WTC11 (cell line): ENCODE measurements around the gene KDM4B. TPM values are rescaled to one million over a fixed set of nuclear protein-coding genes. Genes with fewer than 3 reads are reported as not detected.
"Not testable (repeated sequence)": the region's sequence is repeated elsewhere in the genome, so short reads cannot be mapped to it uniquely, and the experiment has no call there.

ENCODE experiments used
- ATAC-seq: fragments of 200-7000 bp; cut with Tn5 transposase; 2 replicates; pipeline ENCODE4 v1.10.0; 2021; ENCODE audit warnings: mild to moderate bottlenecking, moderate library complexity
- CTCF ChIA-PET: fragments of 300-600 bp; sonication (Branson Sonifier 250); formaldehyde crosslinking; loops from one replicate; lab custom pipeline; 2021; ENCODE audit warnings: antibody characterized with exemption; lab: Charles Lee
- POLR2A ChIA-PET: fragments of 350-600 bp; sonication (Branson Sonifier 250); formaldehyde crosslinking; loops from one replicate; lab custom pipeline; 2021; ENCODE audit warnings: antibody characterized with exemption; lab: Charles Lee
- DNase-seq: peaks from one replicate; pipeline ENCODE4 v3.0.0; 2021; ENCODE audit warnings: low spot score
- H3K27ac Mint-ChIP-seq: 2 replicates; pipeline ENCODE4 v1.8.0; 2021; ENCODE audit warnings: mixed read lengths
- H3K27me3 Mint-ChIP-seq: 2 replicates; pipeline ENCODE4 v1.8.0; 2021; ENCODE audit warnings: low read depth, mild to moderate bottlenecking, moderate library complexity, mixed read lengths
- H3K36me3 Mint-ChIP-seq: 2 replicates; pipeline ENCODE4 v1.8.0; 2021; ENCODE audit warnings: mixed read lengths
- H3K4me1 Mint-ChIP-seq: 2 replicates; pipeline ENCODE4 v1.8.0; 2022; ENCODE audit warnings: mixed read lengths
- H3K4me3 Mint-ChIP-seq: 2 replicates; pipeline ENCODE4 v1.8.0; 2021; ENCODE audit warnings: mild to moderate bottlenecking, moderate library complexity, mixed read lengths
- H3K9me3 Mint-ChIP-seq: 2 replicates; pipeline ENCODE4 v1.8.0; 2021; ENCODE audit warnings: mixed read lengths
- CREB1 ChIP-seq: sonication (generic); formaldehyde crosslinking; IDR thresholded peaks from 2 replicates; pipeline ENCODE4 v1.8.0; 2023; ENCODE audit warnings: mild to moderate bottlenecking, missing genetic modification reagents
- GRHL2 ChIP-seq: fragments of 250-450 bp; sonication (Bioruptor Pico); IDR thresholded peaks from 2 replicates; pipeline ENCODE4 v1.8.0; 2022; ENCODE audit warnings: mild to moderate bottlenecking, moderate library complexity; ENCODE audit not compliant: insufficient replicate concordance, severe bottlenecking
- IRF2 ChIP-seq: sonication (generic); formaldehyde crosslinking; IDR thresholded peaks from 2 replicates; pipeline ENCODE4 v1.8.0; 2022; ENCODE audit warnings: low read depth, missing genetic modification reagents, borderline replicate concordance
- MYBL2 ChIP-seq: sonication (generic); formaldehyde crosslinking; IDR thresholded peaks from 2 replicates; pipeline ENCODE4 v1.8.1; 2023; ENCODE audit warnings: mild to moderate bottlenecking, moderate library complexity, missing genetic modification reagents
- NFE2L1 ChIP-seq: sonication (generic); formaldehyde crosslinking; IDR thresholded peaks from 2 replicates; pipeline ENCODE4 v1.8.1; 2023; ENCODE audit warnings: missing genetic modification reagents
- NR2C2 ChIP-seq: sonication (generic); formaldehyde crosslinking; IDR thresholded peaks from 2 replicates; pipeline ENCODE4 v1.8.0; 2022; ENCODE audit warnings: mild to moderate bottlenecking, missing genetic modification reagents
- NR3C1 ChIP-seq: sonication (generic); formaldehyde crosslinking; conservative IDR thresholded peaks from 2 replicates; pipeline ENCODE4 v1.8.1; 2023; ENCODE audit warnings: low read depth, mild to moderate bottlenecking, missing genetic modification reagents
- SMAD3 ChIP-seq: sonication (generic); formaldehyde crosslinking; IDR thresholded peaks from 2 replicates; pipeline ENCODE4 v1.8.0; 2022; ENCODE audit warnings: missing genetic modification reagents, mild to moderate bottlenecking, borderline replicate concordance
- ZNF121 ChIP-seq: sonication (generic); formaldehyde crosslinking; IDR thresholded peaks from 2 replicates; pipeline ENCODE4 v1.8.0; 2023; ENCODE audit warnings: missing genetic modification reagents
- ZNF396 ChIP-seq: fragments of 250-450 bp; sonication (Bioruptor Pico); IDR thresholded peaks from 2 replicates; pipeline ENCODE4 v1.8.0; 2021; ENCODE audit warnings: mild to moderate bottlenecking, moderate library complexity, borderline replicate concordance
- total RNA-seq: library from RNA; stranded (reverse); gene quantifications from 3 replicates; pipeline ENCODE4 v1.2.3, GENCODE V29; 2021
- TF ChIP-seq, protein P1 (sequence below): fragments of 250-450 bp; sonication (Bioruptor Pico); IDR thresholded peaks from 2 replicates; pipeline ENCODE4 v1.8.0; 2021; ENCODE audit warnings: mild to moderate bottlenecking
- TF ChIP-seq, protein P2 (sequence below): sonication (generic); formaldehyde crosslinking; IDR thresholded peaks from 2 replicates; pipeline ENCODE4 v1.8.1; 2023; ENCODE audit warnings: mild to moderate bottlenecking, missing genetic modification reagents, moderate library complexity
- TF ChIP-seq, protein P3 (sequence below): sonication (generic); formaldehyde crosslinking; IDR thresholded peaks from 2 replicates; pipeline ENCODE4 v1.8.1; 2022; ENCODE audit warnings: mild to moderate bottlenecking, missing genetic modification reagents, moderate library complexity, borderline replicate concordance
- TF ChIP-seq, protein P4 (sequence below): fragments of 250-450 bp; sonication (Bioruptor Pico); IDR thresholded peaks from 2 replicates; pipeline ENCODE4 v1.9.0; 2021; ENCODE audit warnings: mild to moderate bottlenecking, borderline replicate concordance
- TF ChIP-seq, protein P5 (sequence below): fragments of 250-450 bp; sonication (Bioruptor Pico); IDR thresholded peaks from 2 replicates; pipeline ENCODE4 v2.1.2; 2022; ENCODE audit warnings: mild to moderate bottlenecking, moderate library complexity
- TF ChIP-seq, protein P6 (sequence below): sonication (generic); formaldehyde crosslinking; IDR thresholded peaks from 2 replicates; pipeline ENCODE4 v1.8.0; 2023; ENCODE audit warnings: missing genetic modification reagents, mild to moderate bottlenecking, borderline replicate concordance
- TF ChIP-seq, protein P7 (sequence below): sonication (generic); formaldehyde crosslinking; IDR thresholded peaks from 2 replicates; pipeline ENCODE4 v1.8.1; 2022; ENCODE audit warnings: low read depth, missing genetic modification reagents, borderline replicate concordance

Gene KDM4B
- total RNA-seq, 1 experiment from 2014 or later, result 43.2 TPM

DNA sequence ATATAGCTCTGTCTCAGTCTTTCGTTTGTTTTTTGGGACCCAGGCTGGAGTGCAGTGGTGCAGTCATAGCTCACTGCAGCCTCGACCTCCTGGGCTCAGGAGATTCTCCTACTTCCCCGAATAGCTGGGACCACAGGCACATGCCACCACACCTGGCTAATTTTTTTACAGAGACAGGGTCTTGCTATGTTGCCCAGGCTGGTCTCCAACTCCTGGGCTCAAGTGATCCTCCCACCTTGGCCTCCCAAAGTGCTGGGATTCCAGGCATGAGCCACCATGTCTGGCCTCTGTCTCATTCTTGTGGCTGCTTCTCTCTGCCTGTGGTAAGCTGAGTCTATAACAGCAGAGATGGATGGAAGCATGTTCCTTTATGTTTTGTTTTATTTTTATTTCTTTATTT, 226.7 kb downstream of the KDM4B start:
- H3K36me3 Mint-ChIP-seq, H3K27me3 Mint-ChIP-seq, POLR2A ChIA-PET, ATAC-seq, DNase-seq, H3K4me3 Mint-ChIP-seq, H3K27ac Mint-ChIP-seq: not testable (repeated sequence)
- CTCF ChIA-PET, result interaction anchor here (0.9 kb wide), 1 partner anchor 41 kb away, joined by 3 read pairs; no protein-coding TSS in a partner anchor
- Mint-ChIP-seq H3K4me1 (peaks cover 20% of the 10 kb centered on the region), H3K9me3 (peaks cover 12% of the 10 kb centered on the region)
- TF ChIP-seq ZNF121, result peak; percentile 94

DNA sequence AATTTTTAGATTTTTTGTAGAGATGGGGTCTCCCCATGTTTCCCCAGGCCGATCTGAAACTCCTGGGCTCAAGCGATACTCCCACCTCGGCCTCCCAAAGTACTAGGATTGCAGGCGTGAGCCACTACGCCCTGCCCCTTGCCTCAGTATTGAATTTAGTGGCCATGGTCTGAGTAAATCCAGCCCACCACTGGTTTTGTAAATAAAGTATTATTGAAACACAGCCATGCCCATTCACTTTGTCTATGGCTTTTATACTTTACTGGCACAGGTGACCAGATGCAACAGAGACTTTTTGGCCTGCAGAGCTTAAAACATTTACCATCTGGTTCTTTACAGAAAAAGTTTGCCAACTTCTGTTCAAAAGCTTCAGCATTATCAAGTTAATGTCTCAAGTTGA, 227.9 kb downstream of the KDM4B start:
- Mint-ChIP-seq H3K27ac (no peak overlapping the region), H3K9me3 (peaks cover 18% of the 10 kb centered on the region), H3K36me3 (peaks cover 10% of the 10 kb centered on the region), H3K27me3 (no peaks in the 10 kb centered on the region), H3K4me3 (no peak overlapping the region), H3K4me1 (peaks cover 19% of the 10 kb centered on the region)
- POLR2A ChIA-PET, result no interaction called here
- DNase-seq, result no peak
- no peak for TF ChIP-seq ZNF121
- TF ChIP-seq GRHL2 (CRISPR knock-in tag), result no peak
- TF ChIP-seq, protein P1, sequence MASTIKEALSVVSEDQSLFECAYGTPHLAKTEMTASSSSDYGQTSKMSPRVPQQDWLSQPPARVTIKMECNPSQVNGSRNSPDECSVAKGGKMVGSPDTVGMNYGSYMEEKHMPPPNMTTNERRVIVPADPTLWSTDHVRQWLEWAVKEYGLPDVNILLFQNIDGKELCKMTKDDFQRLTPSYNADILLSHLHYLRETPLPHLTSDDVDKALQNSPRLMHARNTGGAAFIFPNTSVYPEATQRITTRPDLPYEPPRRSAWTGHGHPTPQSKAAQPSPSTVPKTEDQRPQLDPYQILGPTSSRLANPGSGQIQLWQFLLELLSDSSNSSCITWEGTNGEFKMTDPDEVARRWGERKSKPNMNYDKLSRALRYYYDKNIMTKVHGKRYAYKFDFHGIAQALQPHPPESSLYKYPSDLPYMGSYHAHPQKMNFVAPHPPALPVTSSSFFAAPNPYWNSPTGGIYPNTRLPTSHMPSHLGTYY, result no peak
- TF ChIP-seq MYBL2 (CRISPR knock-in tag), result no peak
- no peak for TF ChIP-seq CREB1 (CRISPR knock-in tag)
- TF ChIP-seq, protein P2, sequence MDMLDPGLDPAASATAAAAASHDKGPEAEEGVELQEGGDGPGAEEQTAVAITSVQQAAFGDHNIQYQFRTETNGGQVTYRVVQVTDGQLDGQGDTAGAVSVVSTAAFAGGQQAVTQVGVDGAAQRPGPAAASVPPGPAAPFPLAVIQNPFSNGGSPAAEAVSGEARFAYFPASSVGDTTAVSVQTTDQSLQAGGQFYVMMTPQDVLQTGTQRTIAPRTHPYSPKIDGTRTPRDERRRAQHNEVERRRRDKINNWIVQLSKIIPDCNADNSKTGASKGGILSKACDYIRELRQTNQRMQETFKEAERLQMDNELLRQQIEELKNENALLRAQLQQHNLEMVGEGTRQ, result no peak
- TF ChIP-seq, protein P3, sequence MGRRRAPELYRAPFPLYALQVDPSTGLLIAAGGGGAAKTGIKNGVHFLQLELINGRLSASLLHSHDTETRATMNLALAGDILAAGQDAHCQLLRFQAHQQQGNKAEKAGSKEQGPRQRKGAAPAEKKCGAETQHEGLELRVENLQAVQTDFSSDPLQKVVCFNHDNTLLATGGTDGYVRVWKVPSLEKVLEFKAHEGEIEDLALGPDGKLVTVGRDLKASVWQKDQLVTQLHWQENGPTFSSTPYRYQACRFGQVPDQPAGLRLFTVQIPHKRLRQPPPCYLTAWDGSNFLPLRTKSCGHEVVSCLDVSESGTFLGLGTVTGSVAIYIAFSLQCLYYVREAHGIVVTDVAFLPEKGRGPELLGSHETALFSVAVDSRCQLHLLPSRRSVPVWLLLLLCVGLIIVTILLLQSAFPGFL (CRISPR knock-in tag), result no peak
- TF ChIP-seq, protein P4, sequence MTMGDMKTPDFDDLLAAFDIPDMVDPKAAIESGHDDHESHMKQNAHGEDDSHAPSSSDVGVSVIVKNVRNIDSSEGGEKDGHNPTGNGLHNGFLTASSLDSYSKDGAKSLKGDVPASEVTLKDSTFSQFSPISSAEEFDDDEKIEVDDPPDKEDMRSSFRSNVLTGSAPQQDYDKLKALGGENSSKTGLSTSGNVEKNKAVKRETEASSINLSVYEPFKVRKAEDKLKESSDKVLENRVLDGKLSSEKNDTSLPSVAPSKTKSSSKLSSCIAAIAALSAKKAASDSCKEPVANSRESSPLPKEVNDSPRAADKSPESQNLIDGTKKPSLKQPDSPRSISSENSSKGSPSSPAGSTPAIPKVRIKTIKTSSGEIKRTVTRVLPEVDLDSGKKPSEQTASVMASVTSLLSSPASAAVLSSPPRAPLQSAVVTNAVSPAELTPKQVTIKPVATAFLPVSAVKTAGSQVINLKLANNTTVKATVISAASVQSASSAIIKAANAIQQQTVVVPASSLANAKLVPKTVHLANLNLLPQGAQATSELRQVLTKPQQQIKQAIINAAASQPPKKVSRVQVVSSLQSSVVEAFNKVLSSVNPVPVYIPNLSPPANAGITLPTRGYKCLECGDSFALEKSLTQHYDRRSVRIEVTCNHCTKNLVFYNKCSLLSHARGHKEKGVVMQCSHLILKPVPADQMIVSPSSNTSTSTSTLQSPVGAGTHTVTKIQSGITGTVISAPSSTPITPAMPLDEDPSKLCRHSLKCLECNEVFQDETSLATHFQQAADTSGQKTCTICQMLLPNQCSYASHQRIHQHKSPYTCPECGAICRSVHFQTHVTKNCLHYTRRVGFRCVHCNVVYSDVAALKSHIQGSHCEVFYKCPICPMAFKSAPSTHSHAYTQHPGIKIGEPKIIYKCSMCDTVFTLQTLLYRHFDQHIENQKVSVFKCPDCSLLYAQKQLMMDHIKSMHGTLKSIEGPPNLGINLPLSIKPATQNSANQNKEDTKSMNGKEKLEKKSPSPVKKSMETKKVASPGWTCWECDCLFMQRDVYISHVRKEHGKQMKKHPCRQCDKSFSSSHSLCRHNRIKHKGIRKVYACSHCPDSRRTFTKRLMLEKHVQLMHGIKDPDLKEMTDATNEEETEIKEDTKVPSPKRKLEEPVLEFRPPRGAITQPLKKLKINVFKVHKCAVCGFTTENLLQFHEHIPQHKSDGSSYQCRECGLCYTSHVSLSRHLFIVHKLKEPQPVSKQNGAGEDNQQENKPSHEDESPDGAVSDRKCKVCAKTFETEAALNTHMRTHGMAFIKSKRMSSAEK (CRISPR knock-in tag), result no peak
- TF ChIP-seq IRF2, result no peak
- TF ChIP-seq ZNF396 (CRISPR knock-in tag), result no peak
- no peak for TF ChIP-seq SMAD3 (CRISPR knock-in tag)
- no peak for TF ChIP-seq NR2C2
- TF ChIP-seq NFE2L1 (CRISPR knock-in tag), result no peak
- TF ChIP-seq, protein P5, sequence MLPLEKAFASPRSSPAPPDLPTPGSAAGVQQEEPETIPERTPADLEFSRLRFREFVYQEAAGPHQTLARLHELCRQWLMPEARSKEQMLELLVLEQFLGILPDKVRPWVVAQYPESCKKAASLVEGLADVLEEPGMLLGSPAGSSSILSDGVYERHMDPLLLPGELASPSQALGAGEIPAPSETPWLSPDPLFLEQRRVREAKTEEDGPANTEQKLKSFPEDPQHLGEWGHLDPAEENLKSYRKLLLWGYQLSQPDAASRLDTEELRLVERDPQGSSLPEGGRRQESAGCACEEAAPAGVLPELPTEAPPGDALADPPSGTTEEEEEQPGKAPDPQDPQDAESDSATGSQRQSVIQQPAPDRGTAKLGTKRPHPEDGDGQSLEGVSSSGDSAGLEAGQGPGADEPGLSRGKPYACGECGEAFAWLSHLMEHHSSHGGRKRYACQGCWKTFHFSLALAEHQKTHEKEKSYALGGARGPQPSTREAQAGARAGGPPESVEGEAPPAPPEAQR (CRISPR knock-in tag), result no peak
- CTCF ChIA-PET, result no interaction called here
- no peak for ATAC-seq

DNA sequence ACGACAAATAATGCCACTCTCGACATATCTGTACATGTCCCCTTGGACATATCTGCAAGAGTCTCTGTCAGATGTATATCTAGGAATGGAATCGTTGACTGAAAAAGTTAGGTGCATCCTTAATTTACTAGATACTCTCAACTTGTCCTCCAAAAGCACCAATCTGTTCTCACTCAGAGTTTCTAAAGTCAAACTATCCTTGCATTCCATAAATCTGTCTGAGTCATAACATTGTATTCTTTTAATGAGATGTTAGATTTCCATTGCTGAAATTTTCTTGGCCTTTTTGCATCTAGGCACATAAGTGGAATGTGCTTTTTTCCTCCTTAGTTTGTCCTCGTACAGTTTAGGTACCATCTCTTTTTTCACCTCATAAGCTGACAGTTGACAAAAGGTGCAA, 231.9 kb downstream of the KDM4B start:
- no peak for DNase-seq
- H3K36me3 Mint-ChIP-seq, result peaks cover 25% of the 10 kb centered on the region
- H3K27me3 Mint-ChIP-seq, result no peaks in the 10 kb centered on the region
- no peaks in the 10 kb centered on the region for H3K4me1 Mint-ChIP-seq
- H3K4me3 Mint-ChIP-seq, result no peak overlapping the region
- H3K9me3 Mint-ChIP-seq, result peaks cover 20% of the 10 kb centered on the region
- H3K27ac Mint-ChIP-seq, result no peak overlapping the region
- ChIA-PET CTCF (no interaction called here), POLR2A (interaction anchor here (0.7 kb wide), 1 partner anchor 20 kb away, joined by 4 read pairs; no protein-coding TSS in a partner anchor)
- no peak for ATAC-seq
- TF ChIP-seq, protein P6, sequence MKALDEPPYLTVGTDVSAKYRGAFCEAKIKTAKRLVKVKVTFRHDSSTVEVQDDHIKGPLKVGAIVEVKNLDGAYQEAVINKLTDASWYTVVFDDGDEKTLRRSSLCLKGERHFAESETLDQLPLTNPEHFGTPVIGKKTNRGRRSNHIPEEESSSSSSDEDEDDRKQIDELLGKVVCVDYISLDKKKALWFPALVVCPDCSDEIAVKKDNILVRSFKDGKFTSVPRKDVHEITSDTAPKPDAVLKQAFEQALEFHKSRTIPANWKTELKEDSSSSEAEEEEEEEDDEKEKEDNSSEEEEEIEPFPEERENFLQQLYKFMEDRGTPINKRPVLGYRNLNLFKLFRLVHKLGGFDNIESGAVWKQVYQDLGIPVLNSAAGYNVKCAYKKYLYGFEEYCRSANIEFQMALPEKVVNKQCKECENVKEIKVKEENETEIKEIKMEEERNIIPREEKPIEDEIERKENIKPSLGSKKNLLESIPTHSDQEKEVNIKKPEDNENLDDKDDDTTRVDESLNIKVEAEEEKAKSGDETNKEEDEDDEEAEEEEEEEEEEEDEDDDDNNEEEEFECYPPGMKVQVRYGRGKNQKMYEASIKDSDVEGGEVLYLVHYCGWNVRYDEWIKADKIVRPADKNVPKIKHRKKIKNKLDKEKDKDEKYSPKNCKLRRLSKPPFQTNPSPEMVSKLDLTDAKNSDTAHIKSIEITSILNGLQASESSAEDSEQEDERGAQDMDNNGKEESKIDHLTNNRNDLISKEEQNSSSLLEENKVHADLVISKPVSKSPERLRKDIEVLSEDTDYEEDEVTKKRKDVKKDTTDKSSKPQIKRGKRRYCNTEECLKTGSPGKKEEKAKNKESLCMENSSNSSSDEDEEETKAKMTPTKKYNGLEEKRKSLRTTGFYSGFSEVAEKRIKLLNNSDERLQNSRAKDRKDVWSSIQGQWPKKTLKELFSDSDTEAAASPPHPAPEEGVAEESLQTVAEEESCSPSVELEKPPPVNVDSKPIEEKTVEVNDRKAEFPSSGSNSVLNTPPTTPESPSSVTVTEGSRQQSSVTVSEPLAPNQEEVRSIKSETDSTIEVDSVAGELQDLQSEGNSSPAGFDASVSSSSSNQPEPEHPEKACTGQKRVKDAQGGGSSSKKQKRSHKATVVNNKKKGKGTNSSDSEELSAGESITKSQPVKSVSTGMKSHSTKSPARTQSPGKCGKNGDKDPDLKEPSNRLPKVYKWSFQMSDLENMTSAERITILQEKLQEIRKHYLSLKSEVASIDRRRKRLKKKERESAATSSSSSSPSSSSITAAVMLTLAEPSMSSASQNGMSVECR, result no peak
- TF ChIP-seq, protein P7, sequence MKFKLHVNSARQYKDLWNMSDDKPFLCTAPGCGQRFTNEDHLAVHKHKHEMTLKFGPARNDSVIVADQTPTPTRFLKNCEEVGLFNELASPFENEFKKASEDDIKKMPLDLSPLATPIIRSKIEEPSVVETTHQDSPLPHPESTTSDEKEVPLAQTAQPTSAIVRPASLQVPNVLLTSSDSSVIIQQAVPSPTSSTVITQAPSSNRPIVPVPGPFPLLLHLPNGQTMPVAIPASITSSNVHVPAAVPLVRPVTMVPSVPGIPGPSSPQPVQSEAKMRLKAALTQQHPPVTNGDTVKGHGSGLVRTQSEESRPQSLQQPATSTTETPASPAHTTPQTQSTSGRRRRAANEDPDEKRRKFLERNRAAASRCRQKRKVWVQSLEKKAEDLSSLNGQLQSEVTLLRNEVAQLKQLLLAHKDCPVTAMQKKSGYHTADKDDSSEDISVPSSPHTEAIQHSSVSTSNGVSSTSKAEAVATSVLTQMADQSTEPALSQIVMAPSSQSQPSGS, result no peak
- no peak for TF ChIP-seq NR3C1 (CRISPR knock-in tag)
